GM12878 (cell line): Measurements from ENCODE around the gene ABCA10. TPM values are rescaled to one million over a fixed set of nuclear protein-coding genes. Genes with fewer than 3 reads are reported as not detected.

ENCODE experiments used
- ATAC-seq: fragments of 200-7000 bp; cut with Tn5 transposase; 3 replicates; pipeline ENCODE4 v1.9.1; 2020; ENCODE audit warnings: mild to moderate bottlenecking, moderate library complexity
- BruUV-seq: library from RNA; stranded (reverse); fragments of 400-500 nt; replicated peaks from 2 replicates; lab custom pipeline; 2021; lab: Mats Ljungman, UMichigan
- CTCF ChIA-PET: fragments of 300-600 bp; sonication (Branson Sonifier 250); formaldehyde crosslinking; extraction: SDS; loops from one replicate; lab custom pipeline; 2021; ENCODE audit warnings: inconsistent platforms; lab: Yijun Ruan, JAX
- POLR2A ChIA-PET: fragments of 350-600 bp; formaldehyde crosslinking; extraction: SDS; loops from one replicate; lab custom pipeline; 2021; ENCODE audit warnings: inconsistent platforms; lab: Charles Lee
- RAD21 ChIA-PET: fragments of 300-600 bp; sonication (Branson Sonifier 250); formaldehyde crosslinking; loops from one replicate; lab custom pipeline; 2023; ENCODE audit warnings: antibody characterized with exemption; ENCODE audit not compliant: unreplicated experiment; lab: Charles Lee
- SMC1A ChIA-PET: fragments of 300-600 bp; sonication (Branson Sonifier 250); formaldehyde crosslinking; loops from one replicate; lab custom pipeline; 2023; ENCODE audit not compliant: unreplicated experiment, uncharacterized antibody; lab: Charles Lee
- DNase-seq: peaks from one replicate; pipeline ENCODE4 v3.0.0-alpha.2; 2011; ENCODE audit warnings: low read depth, low spot score
- FAIRE-seq: peaks from 3 replicates; lab custom pipeline; 2011; peaks lifted over from hg19 to GRCh38; lab: Jason Lieb, UNC
- H2AFZ ChIP-seq: 2 replicates; pipeline ENCODE4 v1.6.0; 2011; ENCODE audit warnings: low read depth, low read length, control low read depth; ENCODE audit not compliant: control insufficient read depth
- H3K27ac ChIP-seq: 2 replicates; pipeline ENCODE4 v1.5.1; 2011; ENCODE audit warnings: control low read depth; ENCODE audit not compliant: control insufficient read depth, insufficient read depth
- H3K27me3 ChIP-seq, 2 experiments: replicated peaks in 1 of 2; 2 replicates each; pipeline versions ENCODE4 v1.6.0 to v1.6.1; 2011; ENCODE audit warnings: low read length in 1 of 2; ENCODE audit not compliant: control insufficient read depth in 2 of 2, insufficient read depth in 2 of 2
- H3K36me3 ChIP-seq, 2 experiments: 2 replicates each; pipeline ENCODE4 v1.5.1; 2011; ENCODE audit warnings: low read length in 1 of 2; ENCODE audit not compliant: control insufficient read depth in 2 of 2, insufficient read depth in 2 of 2
- H3K4me1 ChIP-seq: 2 replicates; pipeline ENCODE4 v1.6.1; 2011; ENCODE audit warnings: mild to moderate bottlenecking, low read length, moderate library complexity, mixed read lengths; ENCODE audit not compliant: control insufficient read depth, insufficient read depth
- H3K4me2 ChIP-seq: 2 replicates; pipeline ENCODE4 v1.6.0; 2011; ENCODE audit warnings: control low read depth; ENCODE audit not compliant: control insufficient read depth, insufficient read depth
- H3K4me3 ChIP-seq: fragments of 200-600 bp; sonication (generic); 2 replicates; pipeline ENCODE4 v1.5.1; 2016
- H3K79me2 ChIP-seq: 2 replicates; pipeline ENCODE4 v1.6.0; 2011; ENCODE audit warnings: low read length; ENCODE audit not compliant: control insufficient read depth, insufficient read depth
- H3K9ac ChIP-seq: 2 replicates; pipeline ENCODE4 v1.8.0; 2011; ENCODE audit warnings: low read length, control low read depth, mixed read lengths; ENCODE audit not compliant: control insufficient read depth, insufficient read depth
- H3K9me3 ChIP-seq: replicated peaks from 3 replicates; pipeline ENCODE4 v1.5.1; 2011; ENCODE audit warnings: mild to moderate bottlenecking, low read length; ENCODE audit not compliant: control insufficient read depth, insufficient read depth
- H4K20me1 ChIP-seq: 2 replicates; pipeline ENCODE4 v1.6.0; 2011; ENCODE audit not compliant: control insufficient read depth, insufficient read depth
- ATF7 ChIP-seq: fragments of 450-650 bp; IDR thresholded peaks from 2 replicates; pipeline ENCODE4 v1.6.1; 2016; ENCODE audit warnings: low read depth, mild to moderate bottlenecking
- BRCA1 ChIP-seq: IDR thresholded peaks from 2 replicates; pipeline ENCODE4 v1.6.1; 2011; ENCODE audit warnings: low read depth, low read length, improper control_type of control experiment
- CBFB ChIP-seq: IDR thresholded peaks from 2 replicates; pipeline ENCODE4 v1.6.1; 2016; ENCODE audit warnings: antibody characterized with exemption, low read depth
- CBX5 ChIP-seq: sonication (generic); IDR thresholded peaks from 2 replicates; pipeline ENCODE4 v1.6.1; 2016; ENCODE audit warnings: low read depth, moderate library complexity, mild to moderate bottlenecking, inconsistent platforms
- CEBPB ChIP-seq, 2 experiments: fragments of 150-350 bp in 1 of 2; IDR thresholded peaks; 2 replicates each; pipeline ENCODE4 v1.6.1; 2012 to 2014; ENCODE audit warnings: low read depth in 2 of 2, low read length in 2 of 2, borderline replicate concordance in 1 of 2, inconsistent platforms in 1 of 2
- EED ChIP-seq: sonication (generic); IDR thresholded peaks from 2 replicates; pipeline ENCODE4 v1.6.1; 2016; ENCODE audit warnings: antibody characterized with exemption, low read depth
- GATAD2B ChIP-seq: fragments of 450-650 bp; conservative IDR thresholded peaks from 2 replicates; pipeline ENCODE4 v1.6.1; 2017; ENCODE audit warnings: low read depth, mild to moderate bottlenecking, moderate library complexity
- HDAC2 ChIP-seq: fragments of 200-600 bp; sonication (generic); IDR thresholded peaks from 2 replicates; pipeline ENCODE4 v1.6.1; 2017
- JUNB ChIP-seq: IDR thresholded peaks from 2 replicates; pipeline ENCODE4 v1.6.1; 2016; ENCODE audit warnings: antibody characterized with exemption, mild to moderate bottlenecking
- NR2C1 ChIP-seq: fragments of 450-650 bp; IDR thresholded peaks from 2 replicates; pipeline ENCODE4 v1.6.1; 2017; ENCODE audit warnings: antibody characterized with exemption, mild to moderate bottlenecking, moderate library complexity
- RAD51 ChIP-seq: fragments of 450-650 bp; IDR thresholded peaks from 2 replicates; pipeline ENCODE4 v1.6.1; 2016; ENCODE audit warnings: moderate library complexity, mild to moderate bottlenecking, inconsistent platforms
- RFX5 ChIP-seq: IDR thresholded peaks from 2 replicates; pipeline ENCODE4 v1.6.1; 2011; ENCODE audit warnings: low read depth, low read length, improper control_type of control experiment
- RUNX3 ChIP-seq: IDR thresholded peaks from 2 replicates; pipeline ENCODE4 v1.6.1; 2012; ENCODE audit warnings: low read length, inconsistent platforms
- SP1 ChIP-seq: IDR thresholded peaks from one replicate; pipeline ENCODE4 v1.6.1; 2011; ENCODE audit warnings: low read depth, low read length
- TAF1 ChIP-seq: IDR thresholded peaks from 2 replicates; pipeline ENCODE4 v1.6.1; 2011; ENCODE audit warnings: mild to moderate bottlenecking, low read depth, low read length, borderline replicate concordance
- ZNF24 ChIP-seq: fragments of 450-650 bp; IDR thresholded peaks from 2 replicates; pipeline ENCODE4 v1.6.1; 2017; ENCODE audit warnings: antibody characterized with exemption, mild to moderate bottlenecking
- ZZZ3 ChIP-seq: IDR thresholded peaks from 2 replicates; pipeline ENCODE4 v1.6.1; 2011; ENCODE audit warnings: low read depth; ENCODE audit not compliant: control insufficient read depth, insufficient read length
- WGBS: methylation state at CpG from one replicate; pipeline ENCODE4 v1.1.6; 2016; ENCODE audit warnings: low lambda C conversion rate; ENCODE audit not compliant: insufficient replicate concordance, insufficient coverage; ENCODE audit errors: missing lambda C conversion rate; 5-methylcytosine and 5-hydroxymethylcytosine counted together
- in situ Hi-C: fragments of 300-500 bp; cut with MboI; formaldehyde crosslinking; loops from 9 replicates; pipeline ENCODE4 v1.14.3; 2018; ENCODE audit warnings: mixed read lengths
- intact Hi-C: fragments of 100-400 bp; cut with micrococcal nuclease; formaldehyde crosslinking; loops from one replicate; pipeline ENCODE4 v1.14.2; 2022; ENCODE audit not compliant: unreplicated experiment
- polyA plus RNA-seq, 11 experiments: library from polyadenylated mRNA; depleted of rRNA in 4 of 11; unstranded in 6 of 11; stranded (reverse) in 5 of 11; fragments of >200 nt; fragmentation: Nextera tagmentation in 4 of 11; fragmentation: Illumina TruSeq in 1 of 11; extraction: Ambion mirVana in 4 of 11; extraction: Trizol in 1 of 11; gene quantifications; 1 replicate in 1 of 11; 2 replicates in 10 of 11; pipeline versions ENCODE4 v1.2.1 to v1.2.3, GENCODE V29; 2011 to 2016; ENCODE audit warnings: inconsistent platforms in 2 of 11, missing spikeins in 2 of 11, low read depth in 1 of 11
- total RNA-seq, 4 experiments: library from RNA; depleted of rRNA in 3 of 4; stranded (reverse); fragments of >200 nt in 3 of 4; fragmentation: Illumina TruSeq in 1 of 4; extraction: Trizol in 1 of 4; gene quantifications; 2 replicates each; pipeline versions ENCODE4 v1.2.1 to v1.2.3, GENCODE V29; 2013 to 2021
- TF ChIP-seq, protein P1 (sequence below): fragments of 450-650 bp; IDR thresholded peaks from 2 replicates; pipeline ENCODE4 v1.6.1; 2017; ENCODE audit warnings: borderline replicate concordance
- TF ChIP-seq, protein P2 (sequence below): fragments of 150-350 bp; IDR thresholded peaks from 2 replicates; pipeline ENCODE4 v1.6.1; 2016; ENCODE audit warnings: low read depth, low read length

The ABCA10 gene
- total and polyA plus RNA-seq, 10 of the 15 experiments (the other 5 are each of a cell fraction or from before 2014, with no cell fraction given) = 0.33 to 3.0 (median 0.83) TPM

DNA sequence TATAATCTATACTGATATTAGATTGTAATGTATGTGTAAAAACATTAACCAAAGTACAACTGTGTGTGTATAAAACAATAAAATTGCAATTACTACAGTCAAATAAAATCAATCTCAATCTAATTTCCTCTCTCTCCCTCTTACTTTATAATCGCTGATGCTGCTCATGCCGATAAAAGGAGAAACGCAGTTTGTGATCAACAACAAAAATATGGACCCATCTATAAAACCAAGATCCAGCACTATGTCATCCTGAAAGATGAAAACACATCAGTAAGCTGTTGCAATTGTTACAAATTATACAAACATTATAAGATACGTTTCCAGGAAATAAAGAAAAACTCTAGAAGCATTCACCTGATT is 53.4 kb downstream of the ABCA10 start (continued):
- TF ChIP-seq BRCA1 = no peak

DNA sequence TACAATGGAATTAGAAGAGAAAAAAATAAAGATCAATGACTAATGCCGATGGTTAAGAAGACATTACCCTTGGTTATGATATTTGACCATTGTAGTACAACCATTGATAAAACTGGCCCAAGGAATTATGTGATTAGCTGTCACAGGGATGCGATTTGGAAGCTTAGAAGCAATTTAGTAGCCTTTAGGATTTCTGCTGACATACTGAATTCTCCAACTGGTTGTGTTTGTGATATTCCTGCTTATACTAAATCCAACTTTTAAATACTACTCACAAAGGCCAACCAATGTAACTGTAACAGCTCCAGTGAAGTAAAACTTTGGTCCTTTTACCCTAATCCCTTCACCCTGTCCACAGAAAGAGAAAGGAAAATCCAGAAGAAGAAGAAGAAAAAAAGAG is 55.5 kb downstream of the ABCA10 start:
- Histone ChIP-seq H3K36me3 (no peaks in the 10 kb centered on the region), H4K20me1 (no peaks in the 10 kb centered on the region), H3K9ac (no peak overlapping the region)
- POLR2A ChIA-PET = no interaction called here
- SMC1A ChIA-PET = interaction anchor here (0.7 to 2.8 kb wide), 2 partner anchors 8 to 52 kb away, joined by 3 to 12 read pairs; no protein-coding TSS in a partner anchor
- in situ Hi-C loops = no loop called here
- TF ChIP-seq EED (no peak), ZZZ3 (no peak), HDAC2 (no peak), ATF7 (no peak), NR2C1 (no peak), ZNF24 (no peak), GATAD2B (no peak), RUNX3 (no peak), CBFB (no peak), RAD51 (no peak), CBX5 (no peak), TAF1 (no peak), RFX5 (no peak), JUNB (no peak), CEBPB (IDR thresholded peaks at IDR 0.05; ENCODE audit: borderline replicate concordance in 1 of 2, low read depth in 2 of 2, low read length in 2 of 2) (no peak), SP1 (no peak)
- TF ChIP-seq, protein P1, sequence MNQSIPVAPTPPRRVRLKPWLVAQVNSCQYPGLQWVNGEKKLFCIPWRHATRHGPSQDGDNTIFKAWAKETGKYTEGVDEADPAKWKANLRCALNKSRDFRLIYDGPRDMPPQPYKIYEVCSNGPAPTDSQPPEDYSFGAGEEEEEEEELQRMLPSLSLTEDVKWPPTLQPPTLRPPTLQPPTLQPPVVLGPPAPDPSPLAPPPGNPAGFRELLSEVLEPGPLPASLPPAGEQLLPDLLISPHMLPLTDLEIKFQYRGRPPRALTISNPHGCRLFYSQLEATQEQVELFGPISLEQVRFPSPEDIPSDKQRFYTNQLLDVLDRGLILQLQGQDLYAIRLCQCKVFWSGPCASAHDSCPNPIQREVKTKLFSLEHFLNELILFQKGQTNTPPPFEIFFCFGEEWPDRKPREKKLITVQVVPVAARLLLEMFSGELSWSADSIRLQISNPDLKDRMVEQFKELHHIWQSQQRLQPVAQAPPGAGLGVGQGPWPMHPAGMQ = no peak
- TF ChIP-seq, protein P2, sequence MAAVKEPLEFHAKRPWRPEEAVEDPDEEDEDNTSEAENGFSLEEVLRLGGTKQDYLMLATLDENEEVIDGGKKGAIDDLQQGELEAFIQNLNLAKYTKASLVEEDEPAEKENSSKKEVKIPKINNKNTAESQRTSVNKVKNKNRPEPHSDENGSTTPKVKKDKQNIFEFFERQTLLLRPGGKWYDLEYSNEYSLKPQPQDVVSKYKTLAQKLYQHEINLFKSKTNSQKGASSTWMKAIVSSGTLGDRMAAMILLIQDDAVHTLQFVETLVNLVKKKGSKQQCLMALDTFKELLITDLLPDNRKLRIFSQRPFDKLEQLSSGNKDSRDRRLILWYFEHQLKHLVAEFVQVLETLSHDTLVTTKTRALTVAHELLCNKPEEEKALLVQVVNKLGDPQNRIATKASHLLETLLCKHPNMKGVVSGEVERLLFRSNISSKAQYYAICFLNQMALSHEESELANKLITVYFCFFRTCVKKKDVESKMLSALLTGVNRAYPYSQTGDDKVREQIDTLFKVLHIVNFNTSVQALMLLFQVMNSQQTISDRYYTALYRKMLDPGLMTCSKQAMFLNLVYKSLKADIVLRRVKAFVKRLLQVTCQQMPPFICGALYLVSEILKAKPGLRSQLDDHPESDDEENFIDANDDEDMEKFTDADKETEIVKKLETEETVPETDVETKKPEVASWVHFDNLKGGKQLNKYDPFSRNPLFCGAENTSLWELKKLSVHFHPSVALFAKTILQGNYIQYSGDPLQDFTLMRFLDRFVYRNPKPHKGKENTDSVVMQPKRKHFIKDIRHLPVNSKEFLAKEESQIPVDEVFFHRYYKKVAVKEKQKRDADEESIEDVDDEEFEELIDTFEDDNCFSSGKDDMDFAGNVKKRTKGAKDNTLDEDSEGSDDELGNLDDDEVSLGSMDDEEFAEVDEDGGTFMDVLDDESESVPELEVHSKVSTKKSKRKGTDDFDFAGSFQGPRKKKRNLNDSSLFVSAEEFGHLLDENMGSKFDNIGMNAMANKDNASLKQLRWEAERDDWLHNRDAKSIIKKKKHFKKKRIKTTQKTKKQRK = no peak
- TF ChIP-seq, all 136 proteins: peak for 0
- ChIA-PET RAD21 (interaction anchor here (1.3 kb wide), 1 partner anchor 55 kb away, joined by 4 read pairs; no protein-coding TSS in a partner anchor), CTCF (no interaction called here)
- Histone ChIP-seq H3K27ac (no peak overlapping the region), H2AFZ (no peak overlapping the region), H3K27me3 (no peaks in the 10 kb centered on the region), H3K79me2 (no peaks in the 10 kb centered on the region), H3K4me2 (no peak overlapping the region), H3K4me1 (no peaks in the 10 kb centered on the region), H3K9me3 (no peaks in the 10 kb centered on the region), H3K4me3 (no peak overlapping the region)
- no TSS peak for BruUV-seq
- WGBS = 50% methylated on average over 2 of the region's 2 CpGs
- DNase-seq (no peak), ATAC-seq (no peak), FAIRE-seq (peak; percentile 23)
- intact Hi-C loops = no loop called here
